Keratinocyte (primary cell): ENCODE measurements around the gene MDN1. TPM values are rescaled to one million over a fixed set of nuclear protein-coding genes. Genes with fewer than 3 reads are reported as not detected.

ENCODE experiments used
- DNase-seq: peaks from one replicate; pipeline ENCODE4 v3.0.0-alpha.2; 2011; ENCODE audit warnings: low read depth, missing footprints, low spot score
- FAIRE-seq: peaks from 2 replicates; lab custom pipeline; 2011; peaks lifted over from hg19 to GRCh38; lab: Jason Lieb, UNC
- H2AFZ ChIP-seq: 2 replicates; pipeline ENCODE4 v1.6.0; 2012; ENCODE audit warnings: low read length, control low read depth, inconsistent platforms; ENCODE audit not compliant: control insufficient read depth
- H3K27ac ChIP-seq: 2 replicates; pipeline ENCODE4 v1.5.1; 2011; ENCODE audit warnings: low read length; ENCODE audit not compliant: control insufficient read depth, insufficient read depth
- H3K27me3 ChIP-seq: 3 replicates; pipeline ENCODE4 v1.6.0; 2011; ENCODE audit warnings: low read length; ENCODE audit not compliant: control insufficient read depth, insufficient read depth; ENCODE audit errors: extremely low read depth
- H3K36me3 ChIP-seq, 2 experiments: 2 replicates in 1 of 2; 3 replicates in 1 of 2; pipeline ENCODE4 v1.5.1; 2011; ENCODE audit warnings: low read length in 2 of 2, mild to moderate bottlenecking in 1 of 2; ENCODE audit not compliant: control insufficient read depth in 2 of 2, insufficient read depth in 2 of 2; ENCODE audit errors: extremely low read depth in 1 of 2
- H3K4me1 ChIP-seq: 3 replicates; pipeline ENCODE4 v1.5.1; 2011; ENCODE audit warnings: low read length; ENCODE audit not compliant: control insufficient read depth, insufficient read depth; ENCODE audit errors: extremely low read depth
- H3K4me2 ChIP-seq: 3 replicates; pipeline ENCODE4 v1.6.0; 2011; ENCODE audit warnings: low read depth, low read length; ENCODE audit not compliant: control insufficient read depth, insufficient read depth; ENCODE audit errors: extremely low read depth
- H3K4me3 ChIP-seq, 3 experiments: fragments of 200-600 bp in 1 of 3; sonication (generic) in 1 of 3; 2 replicates in 2 of 3; 3 replicates in 1 of 3; pipeline ENCODE4 v1.5.1; 2011 to 2016; ENCODE audit warnings: low read length in 3 of 3, mild to moderate bottlenecking in 3 of 3, control low read depth in 2 of 3, inconsistent platforms in 1 of 3, low read depth in 1 of 3, mixed read lengths in 1 of 3, mixed run types in 1 of 3, moderate library complexity in 1 of 3; ENCODE audit not compliant: control insufficient read depth in 2 of 3, insufficient read depth in 2 of 3; ENCODE audit errors: extremely low read depth in 1 of 3
- H3K79me2 ChIP-seq: 2 replicates; pipeline ENCODE4 v1.6.0; 2012; ENCODE audit warnings: low read length; ENCODE audit not compliant: control insufficient read depth, insufficient read depth
- H3K9ac ChIP-seq: 3 replicates; pipeline ENCODE4 v1.6.0; 2011; ENCODE audit warnings: low read length; ENCODE audit not compliant: control insufficient read depth, insufficient read depth; ENCODE audit errors: extremely low read depth
- H3K9me1 ChIP-seq: 3 replicates; pipeline ENCODE4 v1.6.0; 2011; ENCODE audit warnings: low read length; ENCODE audit not compliant: control insufficient read depth, insufficient read depth; ENCODE audit errors: extremely low read depth
- H3K9me3 ChIP-seq: 2 replicates; pipeline ENCODE4 v1.5.1; 2012; ENCODE audit warnings: low read depth, low read length; ENCODE audit not compliant: control insufficient read depth
- H4K20me1 ChIP-seq: 3 replicates; pipeline ENCODE4 v1.6.0; 2011; ENCODE audit warnings: low read length; ENCODE audit not compliant: control insufficient read depth, insufficient read depth; ENCODE audit errors: extremely low read depth
- CTCF ChIP-seq, 3 experiments: IDR thresholded peaks in 1 of 3; conservative IDR thresholded peaks in 1 of 3; optimal IDR thresholded peaks in 1 of 3; 2 replicates in 2 of 3; 3 replicates in 1 of 3; pipeline versions ENCODE3 to v1.5.1; 2011; ENCODE audit warnings: low read length in 3 of 3, mild to moderate bottlenecking in 3 of 3, moderate library complexity in 2 of 3, control low read depth in 1 of 3, inconsistent platforms in 1 of 3; ENCODE audit not compliant: insufficient read depth in 2 of 3; ENCODE audit errors: extremely low read depth in 1 of 3
- EZH2 ChIP-seq: IDR thresholded peaks from one replicate; pipeline ENCODE4 v1.6.1; 2012; ENCODE audit warnings: inconsistent platforms, mild to moderate bottlenecking, low read length, moderate library complexity
- dilution Hi-C: fragments of 300-500 bp; cut with MboI; formaldehyde crosslinking; loops from one replicate; pipeline ENCODE4 v1.7.0; 2020; ENCODE audit warnings: low sequenced_read_pairs; ENCODE audit not compliant: extremely low pct_ligation_motif_present
- polyA plus RNA-seq, 5 experiments: library from polyadenylated mRNA; depleted of rRNA in 3 of 5; stranded (reverse) in 3 of 5; stranded (forward) in 1 of 5; unstranded in 1 of 5; fragments of >200 nt; gene quantifications; 1 replicate in 1 of 5; 2 replicates in 3 of 5; 3 replicates in 1 of 5; pipeline versions ENCODE4 v1.2.1 to v1.2.3, GENCODE V29; 2011 to 2012; ENCODE audit warnings: missing spikeins in 2 of 5, low read depth in 1 of 5, low replicate concordance in 1 of 5

MDN1 gene
- polyA plus RNA-seq, 1 donor (not counting 4 experiments of a cell fraction or from before 2014, with no cell fraction given) = 16.0 TPM

DNA sequence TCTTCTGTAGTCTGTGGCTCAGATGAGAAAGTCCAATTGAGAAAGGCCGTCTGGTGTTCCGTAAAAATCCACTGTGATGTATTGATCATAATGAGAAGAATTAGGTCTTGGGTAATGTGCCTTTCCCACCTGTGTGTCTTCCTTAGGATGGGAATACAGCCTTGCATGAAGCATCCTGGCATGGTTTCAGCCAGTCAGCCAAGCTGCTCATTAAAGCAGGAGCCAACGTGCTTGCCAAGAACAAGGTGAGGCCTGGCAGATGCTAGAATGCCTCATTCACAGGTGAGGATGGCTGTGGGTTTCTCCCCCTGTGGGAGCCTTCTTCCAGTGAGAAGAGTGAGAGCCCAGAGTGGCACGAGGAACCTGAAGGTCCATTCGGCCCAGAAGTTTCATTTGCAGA lies 213.7 kb downstream of the MDN1 start:
- Histone ChIP-seq H3K79me2 (no peaks in the 10 kb centered on the region), H3K27ac (no peak overlapping the region), H3K27me3 (no peaks in the 10 kb centered on the region), H4K20me1 (no peaks in the 10 kb centered on the region), H2AFZ (no peak overlapping the region), H3K4me1 (no peaks in the 10 kb centered on the region), H3K36me3 (no peaks in the 10 kb centered on the region), H3K9me1 (no peaks in the 10 kb centered on the region), H3K4me2 (no peak overlapping the region), H3K4me3 (no peak overlapping the region), H3K9me3 (no peaks in the 10 kb centered on the region), H3K9ac (no peak overlapping the region)
- TF ChIP-seq CTCF (optimal IDR thresholded peaks at IDR 0.05 in 1 of 3, IDR thresholded peaks at IDR 0.05 in 1 of 3, conservative IDR thresholded peaks at IDR 0.05 in 1 of 3; ENCODE audit: extremely low read depth in 1 of 3, insufficient read depth in 2 of 3, low read length in 3 of 3) (no peak), EZH2 (no peak)
- FAIRE-seq (no peak), DNase-seq (no peak)
- dilution Hi-C loops = no loop called here

DNA sequence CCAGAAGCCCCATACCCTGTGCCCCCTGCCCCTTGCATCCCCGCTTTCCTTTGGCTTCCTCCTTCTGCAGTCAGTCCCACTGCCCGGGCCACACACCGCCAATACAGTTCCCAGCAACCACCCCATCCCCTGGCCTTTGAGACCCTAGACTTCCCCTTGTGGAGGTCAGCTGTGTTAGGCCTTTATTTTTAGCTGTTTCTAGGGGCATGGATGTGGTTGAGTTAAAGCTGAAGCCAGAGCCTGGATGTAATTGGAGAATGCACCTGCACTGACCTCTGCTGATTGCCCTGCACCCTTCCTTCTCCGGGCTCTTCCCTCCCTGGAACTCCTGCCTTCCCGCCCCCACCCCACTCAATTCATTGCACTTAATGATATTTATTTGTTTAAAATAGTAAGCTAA lies 214.9 kb downstream of the MDN1 start:
- Histone ChIP-seq H3K4me3 (no peak overlapping the region), H3K4me1 (no peaks in the 10 kb centered on the region), H3K27ac (no peak overlapping the region), H3K9me1 (no peaks in the 10 kb centered on the region), H3K9me3 (no peaks in the 10 kb centered on the region), H3K9ac (no peak overlapping the region), H3K4me2 (no peak overlapping the region), H3K79me2 (no peaks in the 10 kb centered on the region), H4K20me1 (no peaks in the 10 kb centered on the region), H3K36me3 (no peaks in the 10 kb centered on the region), H2AFZ (no peak overlapping the region), H3K27me3 (no peaks in the 10 kb centered on the region)
- FAIRE-seq (no peak), DNase-seq (no peak)
- dilution Hi-C loops = no loop called here
- TF ChIP-seq CTCF (optimal IDR thresholded peaks at IDR 0.05 in 1 of 3, IDR thresholded peaks at IDR 0.05 in 1 of 3, conservative IDR thresholded peaks at IDR 0.05 in 1 of 3; ENCODE audit: extremely low read depth in 1 of 3, insufficient read depth in 2 of 3, low read length in 3 of 3) (no peak), EZH2 (no peak)
